HG02870 (cell line): ENCODE results near the gene COA5.

Source experiments
- ATAC-seq: cut with Tn5 transposase; IDR thresholded peaks from one replicate; pipeline ENCODE4 v1.9.1; 2021; ENCODE audit warnings: mild to moderate bottlenecking, moderate library complexity; ENCODE audit not compliant: unreplicated experiment

The COA5 gene

DNA sequence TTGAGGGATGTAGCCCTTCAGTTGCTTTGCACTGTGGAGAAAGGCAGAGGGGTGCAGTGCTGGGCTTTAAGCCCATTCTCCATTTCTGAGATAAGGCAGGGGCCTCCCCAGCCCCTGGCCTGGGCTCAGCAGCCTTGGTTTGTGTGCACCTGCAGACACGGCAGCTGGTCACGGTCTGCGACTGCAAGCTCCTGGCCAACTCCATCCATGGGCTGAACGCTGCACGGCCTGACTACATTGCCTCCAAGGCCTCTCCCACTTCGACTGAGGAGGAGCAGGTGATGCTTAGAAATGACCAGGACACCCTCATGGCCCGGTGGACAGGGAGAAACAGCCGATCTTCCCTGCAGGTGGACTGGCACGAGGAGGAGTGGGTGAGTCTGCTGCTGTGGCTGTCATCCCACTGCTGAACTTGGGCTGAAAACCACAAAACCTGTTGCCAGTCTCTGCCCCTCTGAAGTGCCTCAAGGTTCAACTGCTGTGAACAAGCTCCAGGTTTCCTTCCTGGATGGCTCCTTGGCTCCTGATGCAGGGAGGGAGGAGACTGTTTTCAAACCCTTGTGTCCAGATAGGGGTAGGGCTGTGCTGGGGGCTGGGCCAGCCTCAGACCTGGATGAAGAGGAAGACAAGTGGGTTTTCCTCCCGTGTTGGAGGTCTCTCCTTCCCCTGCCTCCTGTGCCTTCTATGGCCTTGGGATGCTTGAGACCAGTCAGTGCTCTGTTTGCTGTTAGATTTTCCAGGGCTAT lies 54.0 kb downstream of the COA5 start:
- no peak for ATAC-seq

- no peak for ATAC-seq
Measured at GRCh38 chr2:98552499-98553179, 55.7 kb downstream of the COA5 start.

DNA sequence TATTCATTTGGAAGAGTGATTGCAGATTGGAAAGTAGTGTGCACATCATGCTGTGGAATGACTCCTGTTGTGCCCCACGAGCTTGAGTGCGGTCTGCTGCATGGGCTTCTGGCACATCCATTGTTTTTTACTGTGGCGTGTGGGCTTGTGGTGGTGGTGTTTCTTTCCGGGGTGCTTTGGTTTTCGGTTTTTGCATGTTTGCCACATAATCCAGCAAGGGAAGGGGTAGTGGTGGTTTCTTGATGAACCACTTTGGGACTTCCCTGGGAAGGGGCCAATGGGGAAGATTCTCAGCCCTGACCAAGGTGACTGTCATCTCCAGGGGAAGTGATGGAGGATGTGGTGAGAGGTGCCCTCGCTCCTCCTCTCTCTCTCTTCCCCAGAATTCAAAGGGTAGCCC lies 57.0 kb downstream of the COA5 start:
- ATAC-seq = no peak

- ATAC-seq = no peak
Measured at GRCh38 chr2:98550165-98550564, 58.1 kb downstream of the COA5 start.
